KMS-11 (cell line): ENCODE measurements around the gene BCL2L13.
A peak's percentile ranks its signal among the peaks of the same experiment; 100 is the strongest.

ENCODE experiments used
- H2AFZ ChIP-seq: fragments of 200-600 bp; sonication (generic); 2 replicates; pipeline ENCODE4 v1.6.1; 2016; ENCODE audit warnings: antibody characterized with exemption, mixed run types, low read depth
- H3K27ac ChIP-seq: fragments of 200-600 bp; sonication (generic); 2 replicates; pipeline ENCODE4 v1.6.1; 2016; ENCODE audit warnings: mild to moderate bottlenecking, mixed run types
- H3K27me3 ChIP-seq: fragments of 200-600 bp; sonication (generic); 2 replicates; pipeline ENCODE4 v1.6.1; 2017; ENCODE audit warnings: mild to moderate bottlenecking, low read depth, mixed run types, moderate library complexity; ENCODE audit not compliant: insufficient read depth
- H3K36me3 ChIP-seq: fragments of 200-600 bp; sonication (generic); 2 replicates; pipeline ENCODE4 v1.6.1; 2017; ENCODE audit warnings: mild to moderate bottlenecking, mixed run types; ENCODE audit not compliant: insufficient read depth
- H3K4me1 ChIP-seq: fragments of 200-600 bp; sonication (generic); 2 replicates; pipeline ENCODE4 v1.6.1; 2016; ENCODE audit warnings: mild to moderate bottlenecking, low read depth, mixed run types; ENCODE audit not compliant: poor library complexity, severe bottlenecking
- H3K4me2 ChIP-seq: fragments of 200-600 bp; sonication (generic); 2 replicates; pipeline ENCODE4 v1.7.0; 2016; ENCODE audit warnings: mild to moderate bottlenecking, mixed run types
- H3K4me3 ChIP-seq: fragments of 200-600 bp; sonication (generic); IDR thresholded peaks from 2 replicates; pipeline ENCODE4 v1.6.1; 2017; ENCODE audit warnings: low read depth, low read length, mixed read lengths; ENCODE audit not compliant: insufficient read depth
- H3K79me2 ChIP-seq: fragments of 200-600 bp; sonication (generic); 2 replicates; pipeline ENCODE4 v1.6.1; 2016; ENCODE audit warnings: low read depth, mixed run types; ENCODE audit not compliant: insufficient read depth
- H3K9ac ChIP-seq: fragments of 200-600 bp; sonication (generic); 2 replicates; pipeline ENCODE4 v1.6.1; 2016; ENCODE audit warnings: mild to moderate bottlenecking, mixed run types
- H4K20me1 ChIP-seq: fragments of 200-600 bp; sonication (generic); 2 replicates; pipeline ENCODE4 v1.6.1; 2016; ENCODE audit warnings: mild to moderate bottlenecking, mixed run types; ENCODE audit not compliant: insufficient read depth
- TF ChIP-seq, protein P1 (sequence below): fragments of 200-600 bp; sonication (generic); conservative IDR thresholded peaks from 2 replicates; pipeline ENCODE4 v1.6.1; 2017; ENCODE audit warnings: low read depth, mild to moderate bottlenecking, antibody characterized with exemption, low read length, moderate library complexity, mixed read lengths

BCL2L13 gene, protein sequence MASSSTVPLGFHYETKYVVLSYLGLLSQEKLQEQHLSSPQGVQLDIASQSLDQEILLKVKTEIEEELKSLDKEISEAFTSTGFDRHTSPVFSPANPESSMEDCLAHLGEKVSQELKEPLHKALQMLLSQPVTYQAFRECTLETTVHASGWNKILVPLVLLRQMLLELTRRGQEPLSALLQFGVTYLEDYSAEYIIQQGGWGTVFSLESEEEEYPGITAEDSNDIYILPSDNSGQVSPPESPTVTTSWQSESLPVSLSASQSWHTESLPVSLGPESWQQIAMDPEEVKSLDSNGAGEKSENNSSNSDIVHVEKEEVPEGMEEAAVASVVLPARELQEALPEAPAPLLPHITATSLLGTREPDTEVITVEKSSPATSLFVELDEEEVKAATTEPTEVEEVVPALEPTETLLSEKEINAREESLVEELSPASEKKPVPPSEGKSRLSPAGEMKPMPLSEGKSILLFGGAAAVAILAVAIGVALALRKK

DNA sequence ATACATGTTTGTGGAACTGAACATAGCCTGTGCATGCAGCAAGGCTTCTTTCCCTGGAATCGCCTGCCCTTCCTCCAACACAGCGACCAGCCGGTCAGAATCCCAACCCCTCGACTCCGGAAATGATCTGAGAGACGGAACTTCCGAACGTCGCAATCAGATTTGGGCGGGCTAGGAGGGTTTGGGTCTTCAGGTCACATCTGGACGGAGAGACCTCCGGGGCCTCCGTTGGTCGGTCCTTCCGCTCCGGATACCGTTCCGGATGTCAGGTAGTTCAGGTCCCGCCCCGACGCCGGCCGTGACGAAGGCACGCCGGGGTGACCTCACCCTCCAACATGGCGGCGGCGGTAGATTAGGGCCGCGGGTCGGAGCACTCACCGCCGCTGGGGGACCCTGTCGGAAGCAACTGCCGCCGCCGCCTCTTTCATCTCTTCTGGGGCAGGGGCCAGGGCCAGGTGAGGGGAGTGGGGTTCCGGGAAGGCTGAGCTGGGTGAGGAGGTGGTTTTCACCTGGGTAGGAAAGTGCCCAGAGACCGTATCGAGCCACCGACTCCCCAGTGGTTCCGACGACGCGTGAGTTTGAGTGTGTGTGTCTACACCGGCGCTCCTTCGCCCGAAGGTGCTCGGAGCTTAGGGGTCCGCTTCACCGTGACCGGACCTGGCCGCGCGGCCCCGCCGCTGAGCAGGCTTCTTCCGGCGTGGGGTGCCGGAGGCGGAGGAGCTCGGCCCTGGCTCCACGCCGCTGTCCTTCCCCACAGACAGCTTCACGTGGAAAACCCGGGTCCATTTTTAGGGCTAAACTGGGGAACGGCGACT lies at the start of gene BCL2L13:
BCL2L13 (plus strand) TSS at position 326 of the 815 bp plus-strand sequence. CDS start 16,955 bp downstream, outside the sequence.
- Histone ChIP-seq H2AFZ (peak within 1 kb of the TSS; percentile 84), H3K27me3 (no peaks in the 10 kb centered on the region), H3K27ac (peak within 1 kb of the TSS; percentile 95), H3K79me2 (peaks cover 26% of the 10 kb centered on the region), H3K36me3 (no peaks in the 10 kb centered on the region), H3K4me3 (peak within 1 kb of the TSS; percentile 26), H3K4me2 (peak within 1 kb of the TSS; percentile 94), H3K9ac (peak within 1 kb of the TSS; percentile 99), H3K4me1 (peaks cover 28% of the 10 kb centered on the region), H4K20me1 (no peaks in the 10 kb centered on the region)
- TF ChIP-seq, protein P1, sequence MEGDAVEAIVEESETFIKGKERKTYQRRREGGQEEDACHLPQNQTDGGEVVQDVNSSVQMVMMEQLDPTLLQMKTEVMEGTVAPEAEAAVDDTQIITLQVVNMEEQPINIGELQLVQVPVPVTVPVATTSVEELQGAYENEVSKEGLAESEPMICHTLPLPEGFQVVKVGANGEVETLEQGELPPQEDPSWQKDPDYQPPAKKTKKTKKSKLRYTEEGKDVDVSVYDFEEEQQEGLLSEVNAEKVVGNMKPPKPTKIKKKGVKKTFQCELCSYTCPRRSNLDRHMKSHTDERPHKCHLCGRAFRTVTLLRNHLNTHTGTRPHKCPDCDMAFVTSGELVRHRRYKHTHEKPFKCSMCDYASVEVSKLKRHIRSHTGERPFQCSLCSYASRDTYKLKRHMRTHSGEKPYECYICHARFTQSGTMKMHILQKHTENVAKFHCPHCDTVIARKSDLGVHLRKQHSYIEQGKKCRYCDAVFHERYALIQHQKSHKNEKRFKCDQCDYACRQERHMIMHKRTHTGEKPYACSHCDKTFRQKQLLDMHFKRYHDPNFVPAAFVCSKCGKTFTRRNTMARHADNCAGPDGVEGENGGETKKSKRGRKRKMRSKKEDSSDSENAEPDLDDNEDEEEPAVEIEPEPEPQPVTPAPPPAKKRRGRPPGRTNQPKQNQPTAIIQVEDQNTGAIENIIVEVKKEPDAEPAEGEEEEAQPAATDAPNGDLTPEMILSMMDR: no peak

DNA sequence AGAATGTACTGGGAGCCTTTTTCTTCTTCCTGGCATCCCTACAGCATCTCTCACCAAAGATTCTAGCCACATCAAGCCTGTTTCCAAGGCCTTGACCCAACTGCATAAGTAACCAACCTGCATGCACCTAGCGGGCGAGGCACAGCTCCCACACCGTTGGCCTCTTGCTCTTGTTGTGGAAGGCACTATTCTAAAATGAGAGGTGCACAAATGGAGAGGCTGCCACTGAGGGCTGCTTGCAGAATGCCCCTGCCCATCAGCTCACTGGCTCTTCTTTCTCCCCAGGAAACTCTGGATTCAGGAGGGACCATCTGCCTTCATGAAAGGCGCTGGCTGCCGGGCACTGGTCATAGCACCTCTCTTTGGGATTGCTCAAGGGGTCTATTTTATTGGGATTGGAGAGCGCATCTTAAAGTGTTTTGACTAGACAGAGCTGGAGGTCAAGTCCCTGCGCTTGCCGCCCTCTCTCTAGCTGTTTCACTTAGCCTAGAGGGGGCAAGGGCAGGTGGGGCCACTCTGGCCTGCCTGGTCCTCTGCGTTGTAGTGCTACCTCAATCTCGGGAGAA lies 48.7 kb upstream of the BCL2L13 start:
- Histone ChIP-seq H3K36me3 (no peaks in the 10 kb centered on the region), H3K27me3 (no peaks in the 10 kb centered on the region), H3K79me2 (no peaks in the 10 kb centered on the region), H3K4me1 (no peaks in the 10 kb centered on the region), H3K27ac (no peak overlapping the region), H3K4me2 (no peak overlapping the region), H3K9ac (no peak overlapping the region), H2AFZ (no peak overlapping the region), H4K20me1 (no peaks in the 10 kb centered on the region), H3K4me3 (no peak overlapping the region)
- TF ChIP-seq, protein P1: no peak

DNA sequence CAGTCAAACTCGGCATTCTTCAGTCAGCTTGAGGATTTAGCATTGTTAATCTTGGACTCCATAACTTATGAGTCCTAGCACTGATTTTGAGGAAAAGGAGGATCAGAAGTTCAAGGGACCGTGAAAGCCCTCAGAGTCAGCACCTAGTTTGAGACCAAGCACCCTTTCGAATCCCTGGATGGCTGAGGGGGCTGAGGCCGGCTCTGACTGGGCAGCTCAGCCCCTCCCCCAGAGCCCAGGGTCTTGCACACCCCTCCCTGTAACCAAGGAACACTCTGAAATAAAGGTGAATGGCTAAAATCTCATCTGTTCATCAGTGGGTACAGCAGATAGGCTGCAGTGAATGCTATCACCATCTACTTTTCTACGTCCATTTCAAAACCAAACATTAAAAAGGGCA lies 48.0 kb upstream of the BCL2L13 start:
- no peak overlapping the region for H3K27ac ChIP-seq
- H2AFZ ChIP-seq: no peak overlapping the region
- H3K27me3 ChIP-seq: no peaks in the 10 kb centered on the region
- H3K36me3 ChIP-seq: no peaks in the 10 kb centered on the region
- no peaks in the 10 kb centered on the region for H4K20me1 ChIP-seq
- H3K9ac ChIP-seq: no peak overlapping the region
- H3K4me1 ChIP-seq: no peaks in the 10 kb centered on the region
- TF ChIP-seq, protein P1: no peak
- no peak overlapping the region for H3K4me2 ChIP-seq
- no peaks in the 10 kb centered on the region for H3K79me2 ChIP-seq
- H3K4me3 ChIP-seq: no peak overlapping the region

DNA sequence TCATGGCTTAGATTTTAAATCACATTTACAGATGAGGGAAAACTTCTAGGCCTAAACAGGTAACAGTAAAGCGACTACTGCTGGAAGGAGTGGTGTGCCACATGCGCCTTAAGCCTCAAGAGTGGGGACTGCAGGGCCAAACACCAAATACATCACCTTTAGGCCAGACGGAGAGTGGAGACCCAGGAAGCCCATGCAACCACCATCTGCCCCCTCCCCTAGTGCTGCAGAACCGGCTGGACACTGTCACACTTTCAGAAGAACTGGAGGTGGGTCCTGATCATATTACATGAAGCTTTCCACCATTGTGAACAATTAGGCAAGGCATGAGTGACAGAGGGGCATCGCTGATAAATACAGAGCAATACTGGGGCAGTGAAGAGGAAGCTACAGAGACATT lies 46.4 kb upstream of the BCL2L13 start:
- no peak overlapping the region for H3K4me2 ChIP-seq
- H2AFZ ChIP-seq: no peak overlapping the region
- peaks cover 7% of the 10 kb centered on the region; the same call in 1 of the 2 replicates for H3K36me3 ChIP-seq
- H3K4me3 ChIP-seq: no peak overlapping the region
- H3K27me3 ChIP-seq: no peaks in the 10 kb centered on the region
- TF ChIP-seq, protein P1: no peak
- no peaks in the 10 kb centered on the region for H3K4me1 ChIP-seq
- no peak overlapping the region for H3K27ac ChIP-seq
- H3K79me2 ChIP-seq: no peaks in the 10 kb centered on the region
- H4K20me1 ChIP-seq: no peaks in the 10 kb centered on the region
- H3K9ac ChIP-seq: no peak overlapping the region
